Measurements from ENCODE around the gene ATG4D. TPM values are rescaled to one million over a fixed set of nuclear protein-coding genes. Genes with fewer than 3 reads are reported as not detected.

The ATG4D gene
- total and polyA plus RNA-seq, 10 of the 15 experiments (the other 5 are each of a cell fraction or from before 2014, with no cell fraction given): 0.39 to 28.7 (median 13.4) TPM

DNA sequence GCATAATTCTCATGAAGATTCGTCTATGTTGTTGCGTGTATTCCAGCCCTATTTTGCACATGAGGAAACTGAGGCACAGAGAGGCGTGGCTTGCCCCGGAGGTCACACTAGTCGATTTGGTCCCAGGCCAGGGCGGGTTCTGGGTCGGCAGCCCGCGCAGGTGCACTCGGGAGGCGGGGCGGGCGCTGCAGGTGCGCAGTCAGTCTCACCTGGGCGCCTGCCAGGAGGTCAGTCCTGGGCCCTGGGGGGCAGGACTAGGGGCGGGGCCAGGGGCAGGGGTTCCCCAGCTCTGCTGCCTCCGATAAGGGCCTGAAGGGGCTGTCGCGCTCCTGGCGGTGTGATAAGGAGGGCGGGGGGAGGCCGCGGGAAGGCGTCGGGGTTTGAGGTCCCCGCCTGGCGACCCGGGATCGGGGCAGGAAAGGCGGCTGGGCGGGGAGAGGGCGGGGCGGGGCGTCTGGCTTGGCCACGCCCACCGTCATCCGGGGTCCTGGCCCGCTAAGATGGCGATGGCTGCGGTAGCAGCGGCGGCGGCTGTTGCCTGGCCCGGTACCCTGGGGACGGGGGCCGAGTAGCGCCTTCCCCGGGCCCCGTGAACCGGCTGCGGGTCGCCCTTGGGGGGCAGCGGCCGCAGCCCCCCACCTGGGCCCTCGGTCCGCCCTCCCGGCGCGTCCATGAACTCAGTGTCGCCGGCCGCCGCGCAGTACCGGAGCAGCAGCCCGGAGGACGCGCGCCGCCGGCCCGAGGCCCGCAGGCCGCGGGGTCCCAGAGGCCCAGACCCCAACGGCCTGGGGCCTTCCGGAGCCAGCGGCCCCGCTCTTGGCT, at the start of gene ATG4D (continued):
- TF ChIP-seq RAD51 (IDR thresholded peaks at IDR 0.05) (no peak), ATF2 (IDR thresholded peaks at IDR 0.05; ENCODE audit: low read length) (no peak), KAT2A (conservative IDR thresholded peaks at IDR 0.05; ENCODE audit: control insufficient read depth, low read depth, low read length) (no peak), SMC3 (IDR thresholded peaks at IDR 0.05; ENCODE audit: borderline replicate concordance, low read length) (no peak), RCOR1 (conservative IDR thresholded peaks at IDR 0.05; ENCODE audit: low read depth, low read length) (no peak), SREBF1 (IDR thresholded peaks at IDR 0.05; ENCODE audit: low read length) (no peak), BMI1 (IDR thresholded peaks at IDR 0.05; ENCODE audit: borderline replicate concordance) (no peak), CEBPB (IDR thresholded peaks at IDR 0.05; ENCODE audit: borderline replicate concordance in 1 of 2, low read depth in 2 of 2, low read length in 2 of 2) (no peak), SMAD5 (IDR thresholded peaks at IDR 0.05; ENCODE audit: low read depth) (no peak), TCF7 (IDR thresholded peaks at IDR 0.05; ENCODE audit: borderline replicate concordance) (no peak), PAX8 (IDR thresholded peaks at IDR 0.05) (no peak), ZNF622 (IDR thresholded peaks at IDR 0.05) (no peak), TARDBP (IDR thresholded peaks at IDR 0.05; ENCODE audit: borderline replicate concordance) (no peak), GABPA (IDR thresholded peaks at IDR 0.05; ENCODE audit: low read depth) (no peak), SUZ12 (IDR thresholded peaks at IDR 0.05; ENCODE audit: unreplicated experiment) (no peak), TCF12 (IDR thresholded peaks at IDR 0.05; ENCODE audit: low read depth, low read length) (0 out of 2 replicates have a peak, but pooled peaks have one; percentile 52), NBN (IDR thresholded peaks at IDR 0.05) (no peak), ZZZ3 (IDR thresholded peaks at IDR 0.05; ENCODE audit: control insufficient read depth, insufficient read length, low read depth) (no peak), SIN3A (IDR thresholded peaks at IDR 0.05; ENCODE audit: low read depth, low read length) (no peak), NR2F1 (conservative IDR thresholded peaks at IDR 0.05) (peak; percentile 46), TCF3 (IDR thresholded peaks at IDR 0.05; ENCODE audit: borderline replicate concordance, insufficient read depth, low read depth, low read length) (0 out of 2 replicates have a peak, but pooled peaks have one; percentile 53), NFYA (IDR thresholded peaks at IDR 0.05; ENCODE audit: borderline replicate concordance, low read depth, low read length) (no peak), NKRF (conservative IDR thresholded peaks at IDR 0.05) (peak; percentile 87)
- TF ChIP-seq, protein P1, sequence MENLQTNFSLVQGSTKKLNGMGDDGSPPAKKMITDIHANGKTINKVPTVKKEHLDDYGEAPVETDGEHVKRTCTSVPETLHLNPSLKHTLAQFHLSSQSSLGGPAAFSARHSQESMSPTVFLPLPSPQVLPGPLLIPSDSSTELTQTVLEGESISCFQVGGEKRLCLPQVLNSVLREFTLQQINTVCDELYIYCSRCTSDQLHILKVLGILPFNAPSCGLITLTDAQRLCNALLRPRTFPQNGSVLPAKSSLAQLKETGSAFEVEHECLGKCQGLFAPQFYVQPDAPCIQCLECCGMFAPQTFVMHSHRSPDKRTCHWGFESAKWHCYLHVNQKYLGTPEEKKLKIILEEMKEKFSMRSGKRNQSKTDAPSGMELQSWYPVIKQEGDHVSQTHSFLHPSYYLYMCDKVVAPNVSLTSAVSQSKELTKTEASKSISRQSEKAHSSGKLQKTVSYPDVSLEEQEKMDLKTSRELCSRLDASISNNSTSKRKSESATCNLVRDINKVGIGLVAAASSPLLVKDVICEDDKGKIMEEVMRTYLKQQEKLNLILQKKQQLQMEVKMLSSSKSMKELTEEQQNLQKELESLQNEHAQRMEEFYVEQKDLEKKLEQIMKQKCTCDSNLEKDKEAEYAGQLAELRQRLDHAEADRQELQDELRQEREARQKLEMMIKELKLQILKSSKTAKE (IDR thresholded peaks at IDR 0.05; ENCODE audit: low read depth, poor library complexity, severe bottlenecking): no peak

All from GM12878 (cell line).